HUES48 (cell line): ENCODE results near the gene ATXN1L.
"Not testable (repeated sequence)": the region's sequence is repeated elsewhere in the genome, so short reads cannot be mapped to it uniquely, and the experiment has no call there.

Source experiments
- H3K27ac ChIP-seq: one replicate; pipeline ENCODE4 v1.7.0; 2013; ENCODE audit warnings: low read depth, low read length, inconsistent platforms
- H3K27me3 ChIP-seq: 2 replicates; pipeline ENCODE4 v1.6.1; 2013; ENCODE audit warnings: mild to moderate bottlenecking, low read length; ENCODE audit not compliant: control insufficient read depth, insufficient read depth
- H3K36me3 ChIP-seq: 2 replicates; pipeline ENCODE4 v1.6.1; 2013; ENCODE audit warnings: low read length; ENCODE audit not compliant: control insufficient read depth, insufficient read depth
- H3K4me1 ChIP-seq: 2 replicates; pipeline ENCODE4 v1.6.1; 2013; ENCODE audit warnings: mild to moderate bottlenecking, low read length; ENCODE audit not compliant: control insufficient read depth, insufficient read depth
- H3K4me3 ChIP-seq: 2 replicates; pipeline ENCODE4 v1.5.1; 2013; ENCODE audit warnings: mild to moderate bottlenecking, low read depth, low read length
- H3K9ac ChIP-seq: 2 replicates; pipeline ENCODE4 v1.6.1; 2013; ENCODE audit warnings: mild to moderate bottlenecking, low read depth, low read length, moderate library complexity
- H3K9me3 ChIP-seq: 2 replicates; pipeline ENCODE4 v1.6.1; 2013; ENCODE audit warnings: low read length; ENCODE audit not compliant: control insufficient read depth, insufficient read depth

Gene ATXN1L

DNA sequence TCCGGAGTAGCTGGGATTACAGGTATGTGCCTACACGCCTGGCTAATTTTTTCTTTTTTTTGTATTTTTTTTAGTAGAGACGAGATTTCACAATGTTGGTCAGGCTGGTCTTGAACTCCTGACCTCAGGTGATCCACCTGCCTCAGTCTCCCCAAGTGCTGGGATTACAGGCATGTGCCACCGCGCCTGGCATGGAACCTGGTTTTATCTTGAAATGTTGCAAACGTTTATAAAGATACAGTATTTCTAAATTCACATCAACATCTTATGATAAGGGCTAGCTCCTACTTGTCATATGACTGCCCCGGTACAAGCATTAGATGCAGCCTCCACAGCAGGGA lies 48.1 kb downstream of the ATXN1L start:
- H3K4me1 ChIP-seq = no peaks in the 10 kb centered on the region
- H3K27ac ChIP-seq = no peak overlapping the region
- H3K9ac ChIP-seq = no peak overlapping the region
- H3K4me3 ChIP-seq = peak overlapping the region; percentile 96
- H3K27me3 ChIP-seq = no peaks in the 10 kb centered on the region
- no peaks in the 10 kb centered on the region for H3K9me3 ChIP-seq
- H3K36me3 ChIP-seq = peaks cover 6% of the 10 kb centered on the region

DNA sequence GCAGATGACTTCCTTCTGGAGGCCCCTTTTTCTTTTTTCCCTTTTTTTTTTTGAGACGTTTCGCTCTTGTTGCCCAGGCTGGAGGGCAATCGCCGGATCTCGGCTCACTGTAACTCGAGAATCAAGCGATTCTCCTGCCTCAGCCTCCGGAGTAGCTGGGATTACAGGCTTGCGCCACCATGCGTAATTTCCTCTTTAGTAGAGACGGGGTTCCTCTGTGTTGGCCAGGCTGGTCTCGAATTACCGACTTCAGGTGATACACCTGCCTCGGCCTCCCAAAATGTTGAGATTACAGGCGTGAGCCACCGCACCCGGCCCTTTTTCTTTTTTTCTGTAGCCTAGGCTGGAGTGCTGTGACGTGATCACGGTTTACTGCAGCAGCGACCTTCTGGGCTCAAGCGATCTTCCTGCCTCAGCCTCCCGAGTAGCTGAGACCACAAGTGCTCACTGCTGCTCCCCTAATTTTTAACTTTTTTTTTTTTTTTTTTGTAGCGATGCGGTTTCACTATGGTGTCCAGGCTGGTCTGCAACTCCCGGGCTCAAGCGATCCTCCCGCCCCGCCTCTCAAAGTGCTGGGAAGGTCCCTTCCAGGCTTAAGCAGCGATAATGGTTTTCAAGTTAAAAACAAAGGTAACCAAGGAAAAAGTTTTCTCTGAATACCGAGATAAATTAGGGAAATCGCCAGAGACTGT lies 48.6 kb downstream of the ATXN1L start:
- no peaks in the 10 kb centered on the region for H3K4me1 ChIP-seq

GRCh38 chr16:71894921-71895678 lies 49.3 kb downstream of the ATXN1L start, which contains the start of gene IST1:
TSS of gene IST1 (plus strand) at chr16:71895531. CDS start at chr16:71915641, 20,110 bp downstream.
- H3K36me3 ChIP-seq = peaks cover 6% of the 10 kb centered on the region
- no peaks in the 10 kb centered on the region for H3K9me3 ChIP-seq
- peak within 1 kb of the TSS; percentile 96 for H3K4me3 ChIP-seq
- H3K4me1 ChIP-seq = no peaks in the 10 kb centered on the region
- peak within 1 kb of the TSS; percentile 93 for H3K9ac ChIP-seq
- H3K27ac ChIP-seq = peak within 1 kb of the TSS; percentile 95
- no peaks in the 10 kb centered on the region for H3K27me3 ChIP-seq

More for the DNA sequence above, 48.6 kb downstream of the ATXN1L start:
- H3K9me3 ChIP-seq = no peaks in the 10 kb centered on the region
- peaks cover 6% of the 10 kb centered on the region for H3K36me3 ChIP-seq
- H3K9ac ChIP-seq = peak overlapping the region; percentile 87
- H3K4me3 ChIP-seq = peak overlapping the region; percentile 96
- H3K27me3 ChIP-seq = no peaks in the 10 kb centered on the region
- peak overlapping the region; percentile 95 for H3K27ac ChIP-seq

DNA sequence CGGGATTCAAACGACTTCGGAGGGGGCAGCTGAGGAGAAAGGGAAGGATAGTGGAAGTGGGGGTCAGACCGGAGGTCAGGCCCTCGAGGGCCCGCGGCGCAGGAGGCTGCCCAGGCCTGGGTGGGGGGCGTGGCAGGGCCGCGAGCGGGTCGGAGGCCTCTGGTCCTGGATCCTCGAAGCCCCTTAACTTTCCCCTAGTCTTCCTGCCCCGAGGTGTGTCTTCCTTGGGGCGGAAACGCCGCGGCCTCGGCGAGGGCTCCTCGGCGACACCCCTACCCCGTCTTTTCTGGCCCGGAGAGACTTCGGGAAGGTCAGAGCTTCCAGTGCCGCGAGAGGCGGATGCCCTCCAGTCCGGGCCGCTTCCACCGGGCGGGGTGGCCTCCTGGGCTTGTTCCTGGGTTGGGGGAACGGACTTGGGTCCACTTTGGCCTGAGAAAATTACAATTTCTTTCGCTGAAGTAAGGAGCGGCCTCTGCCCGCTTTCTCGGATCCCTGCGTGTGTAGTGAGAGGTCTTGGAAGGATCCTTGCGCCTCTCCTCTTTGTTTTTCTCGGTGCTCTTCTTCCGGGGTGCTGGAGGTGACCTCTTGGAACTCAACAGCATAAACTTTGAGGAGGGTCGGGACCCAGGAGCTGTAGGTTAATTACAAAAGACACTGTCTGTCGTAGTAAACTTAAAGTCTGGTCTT lies 50.0 kb downstream of the ATXN1L start:
- Histone ChIP-seq H3K36me3 (peaks cover 6% of the 10 kb centered on the region), H3K4me3 (peak overlapping the region; percentile 96), H3K4me1 (0 out of 2 replicates have a peak, but pooled peaks cover 3% of the 10 kb centered on the region), H3K9ac (peak overlapping the region; percentile 93), H3K27me3 (no peaks in the 10 kb centered on the region), H3K9me3 (no peaks in the 10 kb centered on the region), H3K27ac (peak overlapping the region; percentile 95)

GRCh38 chr16:71896764-71897368 lies 51.1 kb downstream of the ATXN1L start:
- H3K27ac ChIP-seq = no peak overlapping the region
- no peak overlapping the region for H3K9ac ChIP-seq

DNA sequence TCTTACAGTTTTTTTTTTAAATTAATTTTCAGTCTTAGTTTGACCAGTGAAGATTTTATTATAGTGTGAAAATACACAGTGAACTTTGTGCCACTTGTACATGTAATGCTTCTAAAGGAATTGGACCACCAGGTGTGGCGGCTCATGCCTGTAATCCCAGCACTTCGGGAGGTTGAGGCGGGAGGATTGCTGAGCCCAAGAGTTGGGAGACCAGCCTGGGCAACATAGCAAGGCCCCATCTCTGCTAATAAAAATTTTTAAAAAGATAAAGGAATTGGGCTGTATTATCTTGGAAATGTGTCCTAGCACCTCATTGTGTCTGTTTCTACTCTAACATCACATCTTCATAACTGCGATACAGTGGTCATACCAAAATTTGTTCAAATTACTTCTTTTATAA lies 53.4 kb downstream of the ATXN1L start:
- Histone ChIP-seq H3K9ac (no peak overlapping the region), H3K4me1 (0 out of 2 replicates have a peak, but pooled peaks cover 3% of the 10 kb centered on the region), H3K36me3 (peaks cover 6% of the 10 kb centered on the region), H3K27me3 (no peaks in the 10 kb centered on the region), H3K27ac (no peak overlapping the region), H3K9me3 (no peaks in the 10 kb centered on the region), H3K4me3 (no peak overlapping the region)

More at GRCh38 chr16:71896764-71897368, 51.1 kb downstream of the ATXN1L start:
- H3K4me3 ChIP-seq = peak overlapping the region; percentile 96
- H3K9me3 ChIP-seq = no peaks in the 10 kb centered on the region
- H3K36me3 ChIP-seq = peaks cover 6% of the 10 kb centered on the region
- H3K27me3 ChIP-seq = no peaks in the 10 kb centered on the region
- 0 out of 2 replicates have a peak, but pooled peaks cover 3% of the 10 kb centered on the region for H3K4me1 ChIP-seq

DNA sequence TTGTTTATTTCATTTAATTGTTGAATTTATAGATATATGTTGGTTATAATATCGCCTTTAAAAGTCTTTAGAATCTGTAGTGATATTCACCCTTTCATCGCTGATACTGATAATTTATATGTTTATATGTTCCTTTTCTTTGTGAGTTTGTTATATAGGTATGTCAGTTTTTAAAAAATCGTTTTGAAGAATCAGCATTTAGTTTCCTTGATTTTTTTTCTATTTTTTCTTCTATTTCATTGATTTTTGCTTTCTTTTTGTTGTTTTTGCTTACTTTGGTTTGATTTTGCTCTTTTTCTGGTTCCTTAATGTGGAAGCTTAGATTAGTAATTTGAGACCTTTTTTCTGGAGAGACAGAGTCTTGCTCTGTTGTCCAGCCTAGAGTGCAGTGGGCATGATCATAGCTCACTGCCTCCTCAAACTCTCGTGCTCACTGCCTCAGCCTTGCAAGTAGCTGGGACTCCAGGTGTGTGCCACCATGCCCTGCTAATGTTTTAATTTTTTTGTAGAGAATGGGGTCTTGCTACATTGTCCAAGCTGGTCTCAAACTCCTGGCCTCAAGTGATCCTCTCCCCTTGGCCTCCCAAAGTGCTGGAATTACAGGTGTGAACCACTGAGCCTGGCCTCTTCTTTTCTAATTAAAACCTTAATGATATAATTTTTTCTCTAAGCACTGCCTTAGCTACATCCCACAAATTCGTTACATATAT lies 57.0 kb downstream of the ATXN1L start:
- Histone ChIP-seq H3K27me3 (no peaks in the 10 kb centered on the region), H3K27ac (no peak overlapping the region), H3K4me3 (no peak overlapping the region), H3K4me1 (0 out of 2 replicates have a peak, but pooled peaks cover 3% of the 10 kb centered on the region), H3K36me3 (no peaks in the 10 kb centered on the region), H3K9ac (no peak overlapping the region), H3K9me3 (no peaks in the 10 kb centered on the region)

DNA sequence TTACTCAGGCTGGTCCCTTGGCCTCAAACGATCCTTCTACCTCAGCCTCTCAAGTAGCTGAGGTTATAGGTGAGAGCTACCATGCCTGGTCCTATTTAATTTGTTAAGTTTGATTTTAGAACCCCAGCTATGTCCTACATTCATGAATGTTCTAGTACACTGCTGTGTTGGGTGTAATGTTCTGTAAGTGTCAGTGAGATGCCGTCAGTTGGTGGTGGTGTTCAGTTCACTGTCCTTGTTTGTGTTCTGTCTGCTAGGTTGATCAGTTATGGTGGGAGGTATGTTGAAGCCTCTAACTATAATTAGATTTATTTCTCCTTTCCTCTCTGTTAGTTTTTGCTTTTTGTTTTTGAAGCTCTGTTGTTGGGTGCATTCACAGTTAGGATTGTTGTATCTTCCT lies 57.8 kb downstream of the ATXN1L start:
- Histone ChIP-seq H3K4me1 (0 out of 2 replicates have a peak, but pooled peaks cover 3% of the 10 kb centered on the region), H3K36me3 (0 out of 2 replicates have a peak, but pooled peaks cover 2% of the 10 kb centered on the region), H3K9me3 (no peaks in the 10 kb centered on the region), H3K27me3 (no peaks in the 10 kb centered on the region), H3K9ac (no peak overlapping the region), H3K27ac (no peak overlapping the region), H3K4me3 (no peak overlapping the region)

GRCh38 chr16:71904239-71904638 lies 58.5 kb downstream of the ATXN1L start:
- Histone ChIP-seq H3K4me1 (0 out of 2 replicates have a peak, but pooled peaks cover 3% of the 10 kb centered on the region), H3K9ac (no peak overlapping the region), H3K9me3 (no peaks in the 10 kb centered on the region), H3K4me3 (no peak overlapping the region), H3K36me3 (peaks cover 8% of the 10 kb centered on the region; the same call in 1 of the 2 replicates), H3K27me3 (no peaks in the 10 kb centered on the region), H3K27ac (no peak overlapping the region)

DNA sequence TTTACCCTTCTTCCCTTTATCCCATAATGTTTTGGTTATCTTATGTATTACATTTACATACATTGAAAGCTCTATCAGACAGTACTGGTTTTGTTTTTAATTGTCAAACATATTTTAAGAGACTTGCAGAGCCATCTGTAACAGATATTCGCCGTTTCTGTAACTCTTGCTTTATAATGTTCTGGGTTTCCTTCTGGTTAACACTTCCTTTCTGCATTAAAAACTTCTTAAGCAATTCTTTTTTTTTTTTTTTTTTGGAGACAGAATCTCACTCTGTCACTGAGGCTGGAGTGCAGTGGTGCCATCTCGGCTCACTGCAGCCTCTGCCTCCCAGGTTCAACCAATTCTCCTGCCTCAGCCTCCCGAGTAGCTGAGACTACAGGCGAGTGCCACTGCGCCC lies 60.0 kb downstream of the ATXN1L start:
- H3K9ac ChIP-seq, H3K9me3 ChIP-seq, H3K27me3 ChIP-seq, H3K4me3 ChIP-seq, H3K27ac ChIP-seq, H3K4me1 ChIP-seq: not testable (repeated sequence)
- H3K36me3 ChIP-seq = peaks cover 11% of the 10 kb centered on the region; the same call in 1 of the 2 replicates
